ENCODE measurements around the gene DCBLD2.
"Not testable (repeated sequence)": the region's sequence is repeated elsewhere in the genome, so short reads cannot be mapped to it uniquely, and the experiment has no call there.

Gene DCBLD2

GRCh38 chr3:98839846-98840245, 61.6 kb downstream of the DCBLD2 start:
- DNase-seq: no peak

- DNase-seq: not testable (repeated sequence)
These were observed 70.4 kb downstream of the DCBLD2 start for GRCh38 chr3:98831060-98831459.

GRCh38 chr3:98829246-98829832, 72.2 kb downstream of the DCBLD2 start:
- DNase-seq: no peak

- DNase-seq: no peak
These were observed 74.1 kb downstream of the DCBLD2 start for GRCh38 chr3:98827221-98827920.

- no peak for DNase-seq
These were observed 75.4 kb downstream of the DCBLD2 start for GRCh38 chr3:98826126-98826525.

GRCh38 chr3:98824256-98824655, 77.2 kb downstream of the DCBLD2 start:
- no peak for DNase-seq

GRCh38 chr3:98823791-98824190, 77.7 kb downstream of the DCBLD2 start:
- no peak for DNase-seq

GRCh38 chr3:98821063-98821462, 80.4 kb downstream of the DCBLD2 start:
- no peak for DNase-seq

- peak in 1 of 58 donors; percentile 36 for DNase-seq
These were observed 83.9 kb downstream of the DCBLD2 start for GRCh38 chr3:98817547-98818041.

GRCh38 chr3:98814817-98815420, 86.6 kb downstream of the DCBLD2 start:
- DNase-seq: no peak

- peak in 1 of 58 donors; percentile 24 for DNase-seq
These were observed 88.6 kb downstream of the DCBLD2 start for GRCh38 chr3:98812851-98813374.

GRCh38 chr3:98811048-98811447, 90.4 kb downstream of the DCBLD2 start:
- DNase-seq: no peak

- no peak for DNase-seq
These were observed 91.9 kb downstream of the DCBLD2 start for GRCh38 chr3:98809557-98809956.

GRCh38 chr3:98808071-98808470, 93.4 kb downstream of the DCBLD2 start:
- DNase-seq: no peak

GRCh38 chr3:98807561-98807960, 93.9 kb downstream of the DCBLD2 start:
- DNase-seq: no peak

- DNase-seq: no peak
These were observed 94.5 kb downstream of the DCBLD2 start for GRCh38 chr3:98807011-98807410.

- no peak for DNase-seq
These were observed 95.0 kb downstream of the DCBLD2 start for GRCh38 chr3:98806521-98806920.

- DNase-seq: no peak
These were observed 95.9 kb downstream of the DCBLD2 start for GRCh38 chr3:98805571-98805970.

GRCh38 chr3:98801043-98801747, 100.3 kb downstream of the DCBLD2 start:
- DNase-seq: no peak

GRCh38 chr3:98800401-98800800, 101.1 kb downstream of the DCBLD2 start:
- DNase-seq: no peak

GRCh38 chr3:98799479-98799878, 102.0 kb downstream of the DCBLD2 start:
- no peak for DNase-seq

GRCh38 chr3:98798820-98799219, 102.7 kb downstream of the DCBLD2 start:
- no peak for DNase-seq
